ENCODE data around the gene GDA. TPM values are rescaled to one million over a fixed set of nuclear protein-coding genes. Genes with fewer than 3 reads are reported as not detected.

GDA gene
- total RNA-seq, 4 donors from 2014 or later, result 4.8 to 26.6 TPM; not detected in 2

DNA sequence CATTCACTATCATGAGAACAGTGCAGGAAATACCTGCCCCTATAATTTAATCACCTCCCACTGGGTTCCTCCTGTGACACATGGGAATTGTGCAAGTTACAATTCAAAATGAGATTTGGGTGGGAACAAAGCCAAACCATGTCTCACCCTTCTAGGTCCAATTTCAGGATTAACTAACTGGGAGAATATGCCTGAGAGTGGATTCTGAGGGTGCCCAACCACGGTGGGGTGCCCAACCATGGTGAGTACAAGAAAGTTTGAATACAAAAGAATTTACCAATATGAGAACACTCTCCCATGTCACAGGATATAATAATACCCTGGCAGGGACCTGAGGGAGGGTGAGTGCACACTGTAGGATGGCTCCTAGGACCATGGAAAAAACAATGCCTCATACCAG, 17.2 kb upstream of the GDA start:
- no peaks in the 10 kb centered on the region for H3K36me3 ChIP-seq
- TF ChIP-seq POLR2A (IDR thresholded peaks at IDR 0.05), result no peak
- TF ChIP-seq, protein P1, sequence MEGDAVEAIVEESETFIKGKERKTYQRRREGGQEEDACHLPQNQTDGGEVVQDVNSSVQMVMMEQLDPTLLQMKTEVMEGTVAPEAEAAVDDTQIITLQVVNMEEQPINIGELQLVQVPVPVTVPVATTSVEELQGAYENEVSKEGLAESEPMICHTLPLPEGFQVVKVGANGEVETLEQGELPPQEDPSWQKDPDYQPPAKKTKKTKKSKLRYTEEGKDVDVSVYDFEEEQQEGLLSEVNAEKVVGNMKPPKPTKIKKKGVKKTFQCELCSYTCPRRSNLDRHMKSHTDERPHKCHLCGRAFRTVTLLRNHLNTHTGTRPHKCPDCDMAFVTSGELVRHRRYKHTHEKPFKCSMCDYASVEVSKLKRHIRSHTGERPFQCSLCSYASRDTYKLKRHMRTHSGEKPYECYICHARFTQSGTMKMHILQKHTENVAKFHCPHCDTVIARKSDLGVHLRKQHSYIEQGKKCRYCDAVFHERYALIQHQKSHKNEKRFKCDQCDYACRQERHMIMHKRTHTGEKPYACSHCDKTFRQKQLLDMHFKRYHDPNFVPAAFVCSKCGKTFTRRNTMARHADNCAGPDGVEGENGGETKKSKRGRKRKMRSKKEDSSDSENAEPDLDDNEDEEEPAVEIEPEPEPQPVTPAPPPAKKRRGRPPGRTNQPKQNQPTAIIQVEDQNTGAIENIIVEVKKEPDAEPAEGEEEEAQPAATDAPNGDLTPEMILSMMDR (IDR thresholded peaks at IDR 0.05), result no peak
- H3K27ac ChIP-seq, result no peak overlapping the region
- no peaks in the 10 kb centered on the region for H3K27me3 ChIP-seq
- intact Hi-C loops (cut with DNase I; ENCODE audit: low total_unique reads), result no loop called here
- H3K4me3 ChIP-seq, result no peak overlapping the region
- DNase-seq, result no peak
- no peaks in the 10 kb centered on the region for H3K4me1 ChIP-seq
- no peaks in the 10 kb centered on the region for H3K9me3 ChIP-seq

DNA sequence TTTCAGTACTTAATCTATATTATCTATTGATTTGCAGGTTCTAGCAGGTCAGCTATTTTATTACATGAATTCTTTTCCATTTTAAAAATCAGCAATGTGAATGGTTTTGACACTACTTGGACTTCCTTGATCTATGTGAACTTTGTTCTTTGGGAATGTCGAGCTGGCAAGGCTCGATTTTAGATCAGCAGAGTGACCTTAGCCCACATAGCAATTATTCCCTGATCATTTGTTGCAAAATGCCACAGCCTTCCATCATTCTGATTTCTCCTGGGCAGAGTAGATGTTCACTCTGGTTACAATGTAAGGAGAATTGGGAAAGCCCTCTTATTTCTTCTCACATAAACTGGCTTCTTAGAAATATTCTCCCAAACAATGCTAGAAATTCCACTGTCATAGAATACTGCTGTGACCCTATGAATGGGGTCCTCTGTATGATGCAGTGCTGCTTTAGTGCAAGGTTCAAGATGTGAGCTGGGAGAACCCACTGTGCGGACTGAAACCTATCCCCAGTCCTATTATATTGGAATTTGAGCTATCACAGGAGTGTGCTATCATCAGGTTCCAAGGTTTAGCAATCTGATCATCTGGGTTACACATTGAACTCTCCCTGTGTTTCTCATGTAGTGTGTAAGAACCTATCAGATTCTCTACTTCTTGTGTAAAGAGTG, 15.7 kb upstream of the GDA start:
- no peak for TF ChIP-seq POLR2A (IDR thresholded peaks at IDR 0.05)

DNA sequence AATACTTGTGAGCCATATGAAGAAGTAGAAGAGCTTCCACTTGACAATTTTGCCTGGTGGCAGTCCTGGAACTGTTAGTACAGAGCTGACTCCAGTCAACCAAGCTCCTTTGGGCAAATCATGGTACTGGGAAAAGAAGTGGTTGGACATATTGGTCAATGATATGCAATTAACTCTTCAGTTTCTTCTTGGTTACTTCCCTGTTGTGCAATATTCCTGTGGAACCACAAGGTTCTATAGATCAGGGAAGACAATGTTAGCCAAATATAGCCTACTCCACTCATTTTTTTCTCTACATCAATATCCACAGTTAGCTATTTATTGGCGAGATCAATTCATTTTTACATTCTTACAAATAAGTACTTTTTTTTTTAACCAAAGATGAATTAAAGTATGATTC, 14.4 kb upstream of the GDA start:
- DNase-seq, result no peak
- intact Hi-C loops (cut with DNase I; ENCODE audit: low total_unique reads), result no loop called here
- no peak for TF ChIP-seq POLR2A (IDR thresholded peaks at IDR 0.05)
- TF ChIP-seq, protein P1 (IDR thresholded peaks at IDR 0.05), result no peak
- Histone ChIP-seq H3K4me1 (no peaks in the 10 kb centered on the region), H3K9me3 (no peaks in the 10 kb centered on the region), H3K27ac (no peak overlapping the region), H3K27me3 (no peaks in the 10 kb centered on the region), H3K36me3 (no peaks in the 10 kb centered on the region), H3K4me3 (no peak overlapping the region)

More for the DNA sequence above, 15.7 kb upstream of the GDA start:
- Histone ChIP-seq H3K4me3 (no peak overlapping the region), H3K27me3 (no peaks in the 10 kb centered on the region), H3K27ac (no peak overlapping the region), H3K9me3 (no peaks in the 10 kb centered on the region), H3K4me1 (no peaks in the 10 kb centered on the region), H3K36me3 (no peaks in the 10 kb centered on the region)
- intact Hi-C loops (cut with DNase I; ENCODE audit: low total_unique reads), result no loop called here
- DNase-seq, result no peak

DNA sequence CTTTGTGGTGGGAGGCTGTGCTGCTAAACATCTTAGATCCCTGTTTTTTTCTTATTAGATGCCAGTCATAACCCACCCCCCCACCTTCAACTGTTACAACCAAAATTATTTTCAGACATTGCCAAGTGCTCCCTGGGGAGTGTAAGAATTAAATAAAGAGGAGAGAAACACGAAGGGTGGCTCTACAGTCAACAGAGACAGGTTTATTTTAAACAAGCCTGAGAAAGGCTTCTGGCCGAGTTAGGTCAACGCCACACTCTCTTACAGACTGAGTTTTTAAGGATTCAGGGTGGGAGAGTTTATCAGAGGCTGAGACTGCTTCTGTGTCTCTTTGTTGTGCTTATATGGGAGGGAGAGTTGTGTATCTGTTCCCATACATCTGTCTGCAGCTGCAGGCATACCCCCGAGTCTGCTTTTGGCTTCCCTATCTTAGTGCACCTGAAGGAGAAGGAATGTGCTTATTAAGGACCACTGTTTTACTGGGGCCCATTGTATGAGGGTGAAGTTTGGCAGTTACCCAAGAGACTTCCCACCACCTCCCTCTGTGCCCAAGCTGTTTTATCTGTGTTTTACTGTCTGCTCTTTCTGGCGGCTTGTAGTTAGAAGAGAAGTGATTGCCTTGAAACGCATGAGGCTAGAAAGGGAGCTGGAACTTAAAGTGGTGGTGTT, 11.4 kb upstream of the GDA start:
- TF ChIP-seq, protein P1 (IDR thresholded peaks at IDR 0.05), result no peak
- TF ChIP-seq POLR2A (IDR thresholded peaks at IDR 0.05), result no peak
- Histone ChIP-seq H3K4me1 (no peaks in the 10 kb centered on the region), H3K27me3 (no peaks in the 10 kb centered on the region), H3K9me3 (no peaks in the 10 kb centered on the region), H3K27ac (no peak overlapping the region), H3K4me3 (no peak overlapping the region), H3K36me3 (no peaks in the 10 kb centered on the region)
- intact Hi-C loops (cut with DNase I; ENCODE audit: low total_unique reads), result no loop called here
- DNase-seq, result no peak

DNA sequence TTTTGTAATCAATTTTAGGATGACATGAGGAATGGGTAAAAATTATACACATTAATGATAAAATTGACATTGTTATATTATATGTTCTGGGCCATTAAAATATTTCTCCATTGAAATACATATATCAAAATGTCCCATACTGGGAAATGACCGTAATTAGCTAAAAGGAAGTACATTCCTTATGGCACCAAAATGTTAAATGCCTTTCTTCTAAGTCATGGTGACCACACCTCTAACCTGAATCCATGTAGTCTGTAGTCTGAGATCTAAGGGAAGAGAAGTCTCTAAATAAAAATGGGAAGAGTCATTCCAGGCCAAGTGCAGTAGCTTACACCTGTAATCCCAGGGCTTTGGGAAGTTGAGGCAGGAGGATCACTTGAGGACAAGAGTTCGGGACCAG, 10.0 kb upstream of the GDA start:
- no peaks in the 10 kb centered on the region for H3K36me3 ChIP-seq
- no peak overlapping the region for H3K4me3 ChIP-seq
- H3K4me1 ChIP-seq, result no peaks in the 10 kb centered on the region
- no peak overlapping the region for H3K27ac ChIP-seq
- no peaks in the 10 kb centered on the region for H3K9me3 ChIP-seq
- no peaks in the 10 kb centered on the region for H3K27me3 ChIP-seq
- no peak for DNase-seq
- intact Hi-C loops (cut with DNase I; ENCODE audit: low total_unique reads), result no loop called here
- TF ChIP-seq POLR2A (IDR thresholded peaks at IDR 0.05), result no peak
- TF ChIP-seq, protein P1 (IDR thresholded peaks at IDR 0.05), result no peak

Measured in uterus (tissue), 4 donors.